K562 (cell line): Measurements from ENCODE around the gene RPL10A. TPM values are rescaled to one million over a fixed set of nuclear protein-coding genes. Genes with fewer than 3 reads are reported as not detected.

Source experiments
- BRD9 ChIP-seq: fragments of 450-650 bp; IDR thresholded peaks from 2 replicates; pipeline ENCODE4 v1.6.1; 2018; ENCODE audit warnings: low read depth; ENCODE audit not compliant: partially characterized antibody
- NCOA1 ChIP-seq: fragments of 450-650 bp; IDR thresholded peaks from 2 replicates; pipeline ENCODE4 v1.6.1; 2016; ENCODE audit warnings: low read depth
- NFATC3 ChIP-seq: fragments of 450-650 bp; IDR thresholded peaks from 2 replicates; pipeline ENCODE4 v1.6.1; 2017; ENCODE audit warnings: mild to moderate bottlenecking
- PRMT5 ChIP-seq: sonication (generic); formaldehyde crosslinking; IDR thresholded peaks from 2 replicates; pipeline ENCODE4 v1.5.0; 2020; ENCODE audit warnings: missing genetic modification reagents
- RERE ChIP-seq: sonication (generic); formaldehyde crosslinking; IDR thresholded peaks from 2 replicates; pipeline ENCODE4 v1.8.0; 2023; ENCODE audit warnings: missing genetic modification reagents, mild to moderate bottlenecking, borderline replicate concordance
- REST ChIP-seq, 2 experiments: fragments of 450-650 bp; formaldehyde crosslinking in 1 of 2; IDR thresholded peaks; 2 replicates each; pipeline versions ENCODE4 v1.4.0 to v1.6.1; 2014 to 2020; ENCODE audit warnings: mild to moderate bottlenecking in 2 of 2, borderline replicate concordance in 1 of 2, low read depth in 1 of 2
- SMAD4 ChIP-seq: fragments of 250-450 bp; sonication (Bioruptor Pico); conservative IDR thresholded peaks from 2 replicates; pipeline ENCODE4 v1.8.0; 2021; ENCODE audit warnings: inconsistent platforms, mild to moderate bottlenecking, moderate library complexity
- THAP12 ChIP-seq: fragments of 250-450 bp; sonication (Bioruptor Pico); IDR thresholded peaks from 2 replicates; pipeline ENCODE4 v1.9.0; 2021; ENCODE audit warnings: mild to moderate bottlenecking, inconsistent platforms
- ZNF175 ChIP-seq: fragments of 200-800 bp; sonication (Bioruptor generic); IDR thresholded peaks from 2 replicates; pipeline ENCODE4 v1.6.1; 2016; ENCODE audit warnings: low read depth, mild to moderate bottlenecking, missing genetic modification characterization, missing compliant biosample characterization
- ZSCAN29 ChIP-seq: fragments of 450-650 bp; IDR thresholded peaks from 2 replicates; pipeline ENCODE4 v1.6.1; 2017
- polyA plus RNA-seq, 8 experiments: library from polyadenylated mRNA; depleted of rRNA in 4 of 8; stranded (reverse) in 5 of 8; unstranded in 3 of 8; fragments of >200 nt; fragmentation: Nextera tagmentation in 2 of 8; fragmentation: Illumina TruSeq in 1 of 8; extraction: Ambion mirVana in 2 of 8; extraction: Trizol in 1 of 8; gene quantifications; 2 replicates each; pipeline versions ENCODE4 v1.2.1 to v1.2.3, GENCODE V29; 2011 to 2014; ENCODE audit warnings: inconsistent platforms in 1 of 8, missing spikeins in 1 of 8
- total RNA-seq, 7 experiments: library from RNA; depleted of rRNA in 6 of 7; stranded (reverse); fragments of >200 nt in 6 of 7; fragmentation: Illumina TruSeq in 2 of 7; extraction: Trizol in 2 of 7; gene quantifications; 2 replicates each; pipeline versions ENCODE4 v1.2.1 to v1.2.3, GENCODE V29; 2011 to 2021; ENCODE audit warnings: low replicate concordance in 1 of 7

Gene RPL10A
- total and polyA plus RNA-seq, 9 of the 15 experiments (the other 6 are each of a cell fraction or from before 2014, with no cell fraction given): 1,589 to 3,237 (median 2,116) TPM

- TF ChIP-seq REST (IDR thresholded peaks at IDR 0.05; ENCODE audit: borderline replicate concordance) (no peak), REST (CRISPR knock-in tag; IDR thresholded peaks at IDR 0.05; ENCODE audit: low read depth) (no peak), RERE (CRISPR knock-in tag) (peak; percentile 95), NFATC3 (no peak), PRMT5 (CRISPR knock-in tag) (peak; percentile 63; the same call in 1 of the 2 replicates), THAP12 (CRISPR knock-in tag) (no peak), NCOA1 (peak; percentile 27; the same call in 1 of the 2 replicates), ZNF175 (CRISPR knock-in tag) (no peak), ZSCAN29 (no peak), BRD9 (no peak), SMAD4 (CRISPR knock-in tag) (0 out of 2 replicates have a peak, but pooled peaks have one; percentile 68)
These were observed 29.6 kb downstream of the RPL10A start (continued) for GRCh38 chr6:35497571-35498421.
